RWPE1 (cell line): ENCODE data around the gene DUS4L.

ENCODE experiments used
- CTCF ChIA-PET: fragments of 350-600 bp; sonication (Branson Sonifier 250); formaldehyde crosslinking; extraction: SDS; loops from one replicate; lab custom pipeline; 2021; lab: Yijun Ruan, JAX
- POLR2A ChIA-PET: fragments of 400-600 bp; formaldehyde crosslinking; extraction: SDS; loops from one replicate; lab custom pipeline; 2020; ENCODE audit warnings: antibody characterized with exemption; ENCODE audit not compliant: low non-redundant PET; lab: Yijun Ruan, JAX
- DNase-seq: peaks from one replicate; pipeline ENCODE4 v3.0.0; 2012; ENCODE audit warnings: low spot score
- H3K27ac ChIP-seq: fragments of 450-650 bp; 2 replicates; pipeline ENCODE4 v1.5.1; 2017
- CTCF ChIP-seq: fragments of 450-650 bp; conservative IDR thresholded peaks from 2 replicates; pipeline ENCODE4 v1.5.1; 2017; ENCODE audit warnings: low read depth, mild to moderate bottlenecking

The DUS4L gene

GRCh38 chr7:107538001-107538400 lies 25.8 kb upstream of the DUS4L start:
- CTCF ChIA-PET: no interaction called here
- no peak for DNase-seq
- POLR2A ChIA-PET: no interaction called here
- no peak overlapping the region for H3K27ac ChIP-seq
- no peak for TF ChIP-seq CTCF

- DNase-seq: no peak
- TF ChIP-seq CTCF: no peak
- H3K27ac ChIP-seq: no peak overlapping the region
- CTCF ChIA-PET: no interaction called here
- POLR2A ChIA-PET: no interaction called here
Observed at GRCh38 chr7:107543338-107543993, 20.3 kb upstream of the DUS4L start.

GRCh38 chr7:107544848-107545591 lies 18.8 kb upstream of the DUS4L start:
- TF ChIP-seq CTCF: no peak
- H3K27ac ChIP-seq: no peak overlapping the region
- CTCF ChIA-PET: no interaction called here
- no peak for DNase-seq
- POLR2A ChIA-PET: no interaction called here

GRCh38 chr7:107551936-107552335 lies 11.8 kb upstream of the DUS4L start:
- no peak for DNase-seq
- ChIA-PET POLR2A (no interaction called here), CTCF (no interaction called here)
- no peak overlapping the region for H3K27ac ChIP-seq
- no peak for TF ChIP-seq CTCF

GRCh38 chr7:107555893-107556292 lies 7.9 kb upstream of the DUS4L start:
- no peak for DNase-seq
- ChIA-PET CTCF (no interaction called here), POLR2A (no interaction called here)
- no peak overlapping the region for H3K27ac ChIP-seq
- no peak for TF ChIP-seq CTCF

GRCh38 chr7:107559864-107560263 lies 3.9 kb upstream of the DUS4L start:
- ChIA-PET POLR2A (no interaction called here), CTCF (no interaction called here)
- H3K27ac ChIP-seq: no peak overlapping the region
- no peak for TF ChIP-seq CTCF
- DNase-seq: no peak
